Hepatocyte (in vitro differentiated cells): Measurements from ENCODE around the gene CFAP99. TPM values are rescaled to one million over a fixed set of nuclear protein-coding genes. Genes with fewer than 3 reads are reported as not detected.

Source experiments
- DNase-seq: peaks from one replicate; pipeline ENCODE4 v3.0.0-alpha.2; 2016; ENCODE audit warnings: low spot score
- H2AFZ ChIP-seq: fragments of 200-600 bp; sonication (generic); 2 replicates; pipeline ENCODE4 v1.6.0; 2016; ENCODE audit warnings: antibody characterized with exemption, mild to moderate bottlenecking
- H3K27ac ChIP-seq: fragments of 200-600 bp; sonication (generic); 2 replicates; pipeline ENCODE4 v1.5.1; 2016; ENCODE audit warnings: mild to moderate bottlenecking
- H3K27me3 ChIP-seq: fragments of 200-600 bp; sonication (generic); 2 replicates; pipeline ENCODE4 v1.6.1; 2016
- H3K36me3 ChIP-seq: fragments of 200-600 bp; sonication (generic); replicated peaks from 2 replicates; pipeline ENCODE4 v1.5.1; 2016; ENCODE audit warnings: low read depth; ENCODE audit not compliant: insufficient read depth
- H3K4me1 ChIP-seq: fragments of 200-600 bp; sonication (generic); 2 replicates; pipeline ENCODE4 v1.5.1; 2016; ENCODE audit warnings: mild to moderate bottlenecking, moderate library complexity; ENCODE audit not compliant: insufficient read depth
- H3K4me2 ChIP-seq: fragments of 200-600 bp; sonication (generic); 2 replicates; pipeline ENCODE4 v1.6.0; 2016
- H3K4me3 ChIP-seq: fragments of 200-600 bp; sonication (generic); 2 replicates; pipeline ENCODE4 v1.5.1; 2016; ENCODE audit warnings: mild to moderate bottlenecking
- H3K79me2 ChIP-seq: fragments of 200-600 bp; sonication (generic); 2 replicates; pipeline ENCODE4 v1.6.0; 2017; ENCODE audit warnings: mild to moderate bottlenecking
- H3K9me2 ChIP-seq: fragments of 200-600 bp; sonication (generic); replicated peaks from 2 replicates; pipeline ENCODE4 v1.6.0; 2017; ENCODE audit warnings: mild to moderate bottlenecking; ENCODE audit not compliant: insufficient read depth
- H3K9me3 ChIP-seq: fragments of 200-600 bp; sonication (generic); 2 replicates; pipeline ENCODE4 v1.5.1; 2016; ENCODE audit warnings: low read depth, mild to moderate bottlenecking
- H4K20me1 ChIP-seq: fragments of 200-600 bp; sonication (generic); 2 replicates; pipeline ENCODE4 v1.6.0; 2016; ENCODE audit warnings: mild to moderate bottlenecking; ENCODE audit not compliant: insufficient read depth, poor library complexity, severe bottlenecking
- EZH2 ChIP-seq: fragments of 200-600 bp; sonication (generic); IDR thresholded peaks from 2 replicates; pipeline ENCODE4 v1.6.1; 2016; ENCODE audit warnings: antibody characterized with exemption, mild to moderate bottlenecking, borderline replicate concordance
- EZH2phosphoT487 ChIP-seq: fragments of 200-600 bp; sonication (generic); IDR thresholded peaks from one replicate; pipeline ENCODE4 v1.6.1; 2018; ENCODE audit warnings: antibody characterized with exemption, mild to moderate bottlenecking, low read depth, moderate library complexity; ENCODE audit not compliant: unreplicated experiment, severe bottlenecking
- WGBS: methylation state at CpG from one replicate; pipeline ENCODE4 v1.1.6; 2016; ENCODE audit warnings: low lambda C conversion rate; ENCODE audit errors: missing lambda C conversion rate; 5-methylcytosine and 5-hydroxymethylcytosine counted together
- polyA plus RNA-seq: library from polyadenylated mRNA; unstranded; fragments of >200 nt; fragmentation: Nextera tagmentation; extraction: Ambion mirVana; gene quantifications from 2 replicates; pipeline ENCODE4 v1.2.1, GENCODE V29; 2016
- total RNA-seq: library from RNA; depleted of rRNA; stranded (reverse); fragments of >200 nt; gene quantifications from 2 replicates; pipeline ENCODE4 v1.2.3, GENCODE V29; 2014
- TF ChIP-seq, protein P1 (sequence below): fragments of 200-600 bp; sonication (generic); IDR thresholded peaks from 2 replicates; pipeline ENCODE4 v1.5.1; 2016; ENCODE audit warnings: antibody characterized with exemption, mild to moderate bottlenecking; ENCODE audit not compliant: poor library complexity

CFAP99 gene
- total and polyA plus RNA-seq, 2 experiments from 2014 or later = not detected

DNA sequence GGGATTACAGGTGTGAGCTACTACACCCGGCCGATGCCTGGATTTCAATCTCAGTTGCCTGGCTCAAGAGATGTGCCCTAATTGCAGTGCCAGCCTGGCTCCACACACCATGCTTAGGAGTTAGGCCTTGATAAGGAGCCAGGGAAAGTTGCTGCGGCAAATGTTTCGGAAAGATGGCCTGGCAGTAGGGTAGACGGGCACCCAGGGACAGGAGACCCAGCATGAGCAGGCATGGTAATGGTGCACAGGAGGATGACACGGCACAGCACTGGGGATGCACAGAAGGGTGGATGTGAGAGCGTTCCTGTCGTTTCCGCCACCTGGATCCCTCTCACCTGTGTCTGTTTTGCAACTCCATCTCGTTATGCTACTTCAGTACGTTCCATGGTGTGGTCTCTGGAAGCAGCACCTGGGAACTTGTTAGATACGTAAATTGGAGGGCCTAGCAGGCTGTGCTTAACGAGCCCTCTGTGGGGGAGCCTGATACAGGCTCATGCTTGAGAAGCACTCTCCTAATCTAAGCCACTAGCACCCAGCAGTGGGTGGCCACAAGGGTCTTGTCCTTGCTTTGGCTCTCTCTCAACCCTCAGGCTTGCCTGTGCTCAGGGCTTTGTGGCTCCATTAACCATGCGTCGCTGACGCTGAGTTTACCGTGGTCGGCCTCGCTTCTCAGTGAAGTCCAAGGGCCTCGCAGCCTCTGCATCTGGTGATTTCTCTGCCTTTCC lies 70.5 kb downstream of the CFAP99 start:
- Histone ChIP-seq H3K4me3 (no peak overlapping the region), H3K27me3 (no peaks in the 10 kb centered on the region), H3K36me3 (no peaks in the 10 kb centered on the region), H3K9me3 (no peaks in the 10 kb centered on the region), H3K27ac (no peak overlapping the region), H4K20me1 (peaks cover 58% of the 10 kb centered on the region), H3K79me2 (peaks cover 92% of the 10 kb centered on the region), H3K9me2 (no peaks in the 10 kb centered on the region), H2AFZ (no peak overlapping the region), H3K4me1 (peaks cover 7% of the 10 kb centered on the region), H3K4me2 (no peak overlapping the region)
- DNase-seq = no peak
- WGBS = 93% methylated on average over 20 of the region's 20 CpGs
- no peak for TF ChIP-seq EZH2phosphoT487
- TF ChIP-seq, protein P1, sequence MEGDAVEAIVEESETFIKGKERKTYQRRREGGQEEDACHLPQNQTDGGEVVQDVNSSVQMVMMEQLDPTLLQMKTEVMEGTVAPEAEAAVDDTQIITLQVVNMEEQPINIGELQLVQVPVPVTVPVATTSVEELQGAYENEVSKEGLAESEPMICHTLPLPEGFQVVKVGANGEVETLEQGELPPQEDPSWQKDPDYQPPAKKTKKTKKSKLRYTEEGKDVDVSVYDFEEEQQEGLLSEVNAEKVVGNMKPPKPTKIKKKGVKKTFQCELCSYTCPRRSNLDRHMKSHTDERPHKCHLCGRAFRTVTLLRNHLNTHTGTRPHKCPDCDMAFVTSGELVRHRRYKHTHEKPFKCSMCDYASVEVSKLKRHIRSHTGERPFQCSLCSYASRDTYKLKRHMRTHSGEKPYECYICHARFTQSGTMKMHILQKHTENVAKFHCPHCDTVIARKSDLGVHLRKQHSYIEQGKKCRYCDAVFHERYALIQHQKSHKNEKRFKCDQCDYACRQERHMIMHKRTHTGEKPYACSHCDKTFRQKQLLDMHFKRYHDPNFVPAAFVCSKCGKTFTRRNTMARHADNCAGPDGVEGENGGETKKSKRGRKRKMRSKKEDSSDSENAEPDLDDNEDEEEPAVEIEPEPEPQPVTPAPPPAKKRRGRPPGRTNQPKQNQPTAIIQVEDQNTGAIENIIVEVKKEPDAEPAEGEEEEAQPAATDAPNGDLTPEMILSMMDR = no peak
- TF ChIP-seq EZH2 = no peak

DNA sequence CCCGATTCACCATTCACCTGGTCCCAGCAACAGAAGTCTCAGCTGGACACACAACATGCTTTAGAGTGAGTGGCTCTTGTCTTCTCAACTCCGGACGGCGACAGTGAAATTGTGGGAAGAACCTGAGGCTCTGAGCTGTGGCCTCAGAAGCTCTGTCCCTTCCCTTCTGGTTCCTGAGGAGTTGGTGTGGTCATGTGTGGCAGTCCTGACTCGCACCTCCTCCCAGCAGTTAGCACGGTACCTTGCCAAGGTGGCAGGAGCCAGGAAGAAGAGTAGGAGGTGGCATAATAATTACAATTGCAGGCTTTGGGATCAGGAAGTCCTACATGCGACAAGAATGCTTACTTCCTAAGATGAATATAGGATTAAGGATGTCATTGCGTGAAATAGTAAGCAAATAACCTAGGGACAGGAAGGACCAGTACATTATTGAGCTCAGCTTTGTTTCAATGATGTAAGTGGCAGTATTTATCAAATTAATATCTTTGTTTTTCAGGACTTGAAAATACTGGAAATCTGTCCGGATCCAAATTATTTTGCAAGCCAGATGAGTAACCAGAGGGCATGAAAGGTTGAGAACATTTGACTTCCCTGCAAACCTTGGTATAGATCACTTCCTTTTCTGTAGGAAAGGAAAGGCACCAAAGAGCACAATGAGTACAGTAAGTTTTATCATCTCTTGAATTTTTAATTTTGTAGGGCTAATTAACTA lies 71.2 kb downstream of the CFAP99 start:
- 99% methylated on average over 9 of the region's 9 CpGs for WGBS
- DNase-seq = no peak
- TF ChIP-seq EZH2 (no peak), EZH2phosphoT487 (no peak)
- TF ChIP-seq, protein P1 = no peak
- H3K9me2 ChIP-seq = no peaks in the 10 kb centered on the region
- H3K4me3 ChIP-seq = no peak overlapping the region
- H3K9me3 ChIP-seq = no peaks in the 10 kb centered on the region
- no peaks in the 10 kb centered on the region for H3K36me3 ChIP-seq
- H3K4me1 ChIP-seq = no peaks in the 10 kb centered on the region
- no peak overlapping the region for H3K4me2 ChIP-seq
- H3K27me3 ChIP-seq = no peaks in the 10 kb centered on the region
- H3K79me2 ChIP-seq = peaks cover 90% of the 10 kb centered on the region
- H2AFZ ChIP-seq = no peak overlapping the region
- H3K27ac ChIP-seq = no peak overlapping the region
- H4K20me1 ChIP-seq = peaks cover 57% of the 10 kb centered on the region

DNA sequence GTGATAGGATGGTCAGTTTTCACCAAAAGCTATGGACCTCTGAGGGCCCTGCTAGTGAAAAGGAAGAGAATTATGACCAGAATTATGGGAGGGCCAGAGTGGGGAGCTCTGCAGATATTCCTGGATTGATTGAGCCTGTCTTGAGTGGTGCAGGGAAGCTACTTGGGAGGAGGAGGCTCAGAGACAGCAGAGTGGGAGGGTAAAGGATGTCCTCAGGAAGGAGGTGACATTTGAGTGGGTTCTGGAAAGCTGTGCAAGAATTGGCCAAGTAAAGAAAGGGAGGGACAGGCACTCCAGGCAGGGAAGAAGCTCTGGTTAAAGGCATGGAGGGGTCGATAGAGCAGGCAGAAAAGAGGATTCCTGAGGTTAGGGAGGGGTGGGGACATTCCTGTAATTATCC lies 74.2 kb downstream of the CFAP99 start:
- no peaks in the 10 kb centered on the region for H3K9me2 ChIP-seq
- H4K20me1 ChIP-seq = peaks cover 34% of the 10 kb centered on the region
- H3K4me3 ChIP-seq = no peak overlapping the region
- no peak for TF ChIP-seq EZH2phosphoT487
- TF ChIP-seq EZH2 = no peak
- TF ChIP-seq, protein P1 = no peak
- no peak overlapping the region for H2AFZ ChIP-seq
- 77% methylated on average over 1 of the region's 1 CpG for WGBS
- no peaks in the 10 kb centered on the region for H3K36me3 ChIP-seq
- H3K27ac ChIP-seq = no peak overlapping the region
- H3K4me1 ChIP-seq = no peaks in the 10 kb centered on the region
- no peaks in the 10 kb centered on the region for H3K27me3 ChIP-seq
- H3K9me3 ChIP-seq = no peaks in the 10 kb centered on the region
- DNase-seq = no peak
- H3K79me2 ChIP-seq = peaks cover 80% of the 10 kb centered on the region
- no peak overlapping the region for H3K4me2 ChIP-seq
